GM18951 (cell line): ENCODE data around the gene TSPAN2.

ENCODE experiments used
- POLR2A ChIP-seq: IDR thresholded peaks from 4 replicates; pipeline ENCODE4 v1.6.1; 2011; ENCODE audit warnings: mild to moderate bottlenecking; ENCODE audit not compliant: insufficient read length, insufficient read depth; ENCODE audit errors: extremely low read depth
- in situ Hi-C: fragments of 300-500 bp; cut with MboI; formaldehyde crosslinking; loops from one replicate; pipeline ENCODE4 v1.12.0; 2022; ENCODE audit warnings: low sequenced_read_pairs, mixed read lengths, inconsistent platforms; ENCODE audit not compliant: unreplicated experiment

The TSPAN2 gene

DNA sequence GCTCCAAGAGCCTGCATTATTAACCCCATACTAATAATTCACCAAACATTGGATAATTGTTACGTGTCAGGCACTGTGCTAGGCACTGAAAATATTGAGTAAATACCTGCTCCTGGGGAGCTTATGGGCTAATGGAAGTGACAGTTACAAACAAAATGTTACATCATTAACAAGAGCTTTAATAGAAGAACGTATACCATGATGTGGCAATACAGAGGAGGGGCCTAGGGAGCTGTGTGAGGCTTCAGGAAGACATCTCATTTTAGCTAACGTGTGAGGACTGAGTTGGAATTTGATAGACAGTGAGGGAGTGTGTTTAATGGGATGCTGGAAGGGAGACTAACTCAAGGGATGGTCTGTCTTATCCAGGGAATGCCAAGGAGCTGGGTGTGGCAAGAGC lies 16.5 kb upstream of the TSPAN2 start:
- in situ Hi-C loops: loop anchor here (5.0 kb wide), 1 partner anchor 129 kb away; no protein-coding TSS in a partner anchor
- no peak for TF ChIP-seq POLR2A

- TF ChIP-seq POLR2A: no peak
- in situ Hi-C loops: no loop called here
These were observed 10.4 kb upstream of the TSPAN2 start for GRCh38 chr1:115099693-115100050.

- in situ Hi-C loops: no loop called here
These were observed 9.8 kb upstream of the TSPAN2 start for GRCh38 chr1:115098979-115099692.

DNA sequence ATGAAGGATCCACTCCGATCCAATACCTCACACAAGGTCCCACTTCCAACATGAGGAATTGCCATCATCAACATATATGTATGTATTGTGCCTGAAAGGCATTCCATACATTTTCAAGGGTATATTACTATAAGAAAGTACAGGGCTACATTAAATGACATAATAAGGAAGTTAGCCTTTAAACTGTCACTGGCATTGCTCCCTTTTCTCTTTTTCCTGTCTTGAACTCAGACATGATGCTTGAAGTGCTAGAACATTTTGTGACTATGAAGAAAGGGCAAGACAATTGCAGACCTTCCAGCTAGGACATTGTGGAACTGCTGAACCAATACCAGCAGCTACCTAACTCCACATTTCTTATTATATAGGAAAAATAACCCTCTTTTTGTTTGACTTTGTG lies 2.9 kb upstream of the TSPAN2 start:
- TF ChIP-seq POLR2A: no peak
- in situ Hi-C loops: no loop called here

More at GRCh38 chr1:115098979-115099692, 9.8 kb upstream of the TSPAN2 start:
- no peak for TF ChIP-seq POLR2A

DNA sequence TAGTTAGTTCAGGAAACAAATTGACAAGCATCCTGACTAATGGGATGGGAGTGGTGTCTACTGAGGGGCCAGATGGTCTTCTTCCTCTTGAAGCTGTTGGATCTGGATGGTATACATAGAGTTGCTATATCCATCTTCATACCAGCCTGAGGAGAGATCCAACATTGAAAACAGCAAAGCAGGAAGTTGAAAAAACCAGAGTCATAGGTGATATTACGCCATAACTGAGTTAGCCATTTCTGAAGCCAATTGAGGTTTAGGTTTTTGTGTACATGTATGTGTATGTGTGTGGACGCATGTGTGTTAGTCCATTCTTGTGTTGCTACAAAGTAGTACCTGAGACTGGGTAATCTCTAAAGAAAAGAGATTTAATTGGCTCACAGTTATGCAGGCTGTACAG lies 2.3 kb upstream of the TSPAN2 start:
- in situ Hi-C loops: no loop called here
- TF ChIP-seq POLR2A: no peak

DNA sequence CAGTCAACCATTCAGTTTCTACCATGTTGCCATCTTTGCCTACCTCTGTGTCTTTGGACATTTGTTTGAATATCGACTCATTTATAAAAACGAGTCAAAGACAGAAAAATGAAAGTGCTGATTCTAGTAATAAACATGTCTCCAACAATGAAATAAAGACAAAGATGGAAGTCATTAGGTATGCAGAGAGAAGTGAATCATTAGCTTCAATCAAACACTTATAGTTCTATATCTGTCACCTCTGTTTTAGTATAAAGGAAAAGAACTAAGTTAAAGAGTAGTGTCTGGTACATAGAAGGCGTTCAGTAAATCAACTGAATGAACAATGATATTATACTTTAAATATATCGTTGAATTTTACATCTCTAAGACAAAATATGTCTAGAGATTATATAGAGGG lies 1.7 kb upstream of the TSPAN2 start:
- TF ChIP-seq POLR2A: no peak
- in situ Hi-C loops: no loop called here

DNA sequence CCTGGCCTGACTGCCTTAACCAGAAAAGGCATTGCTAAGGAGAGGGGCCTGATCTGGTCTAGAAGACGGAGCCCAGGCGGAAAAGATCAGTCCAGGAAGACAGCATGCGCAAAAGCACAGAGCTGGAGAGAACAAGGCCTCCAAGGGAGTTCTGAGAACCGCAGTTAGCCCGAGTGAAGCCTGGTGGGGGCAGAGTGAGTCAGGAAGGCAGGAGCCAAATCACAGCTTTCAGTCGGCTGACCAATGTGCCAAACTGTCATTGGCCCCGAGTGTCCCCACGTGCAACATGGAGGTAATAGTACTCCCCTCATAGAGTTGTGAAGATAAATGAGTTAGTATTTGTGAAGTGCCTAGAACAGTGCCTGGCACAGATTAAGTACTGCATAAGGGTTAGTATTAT lies 1.2 kb upstream of the TSPAN2 start:
- TF ChIP-seq POLR2A: no peak
- in situ Hi-C loops: no loop called here

DNA sequence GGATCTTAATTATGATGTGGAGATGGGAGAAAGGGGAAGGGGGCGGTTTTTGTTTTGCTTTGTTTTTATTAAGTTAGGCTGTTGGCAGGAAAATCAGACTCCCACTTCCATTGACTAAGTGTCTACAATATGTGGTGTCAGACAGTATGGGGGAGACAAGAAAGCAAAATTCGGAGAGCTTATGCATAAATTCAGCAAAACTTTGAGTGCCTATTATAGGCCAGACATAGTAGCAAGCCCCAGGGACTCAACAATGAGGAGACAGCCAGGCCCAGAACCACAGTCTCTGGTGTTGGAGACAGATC lies 835 bp upstream of the TSPAN2 start:
- no peak for TF ChIP-seq POLR2A
- in situ Hi-C loops: no loop called here

DNA sequence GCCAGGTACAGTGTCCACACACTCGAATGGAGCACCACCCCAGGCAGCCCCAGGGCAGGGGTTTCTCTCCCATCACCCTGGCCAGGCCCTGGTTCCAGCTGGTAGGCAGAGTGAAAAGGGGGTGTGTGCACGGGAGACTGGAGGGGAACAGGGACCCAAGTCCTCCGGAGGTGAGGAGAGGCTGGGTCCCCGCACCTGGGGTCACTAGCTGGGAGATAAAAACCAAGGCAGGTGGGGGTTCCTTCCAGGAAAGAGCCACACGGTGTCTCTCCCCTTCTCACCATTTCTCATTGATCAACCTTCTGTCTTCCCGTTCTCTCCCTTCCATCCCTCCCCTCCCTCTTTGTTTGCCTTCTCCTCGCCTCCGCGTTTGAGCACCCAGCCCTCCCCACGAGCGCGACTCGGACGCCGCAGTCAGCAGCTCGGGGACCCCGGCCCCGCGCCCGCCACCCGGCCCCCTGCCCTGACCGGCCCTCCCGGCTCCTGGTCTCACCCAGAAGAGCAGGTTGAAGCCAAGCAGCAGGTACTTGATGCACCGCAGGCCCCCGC lies 358 bp downstream of the TSPAN2 start:
- in situ Hi-C loops: no loop called here
- TF ChIP-seq POLR2A: no peak

DNA sequence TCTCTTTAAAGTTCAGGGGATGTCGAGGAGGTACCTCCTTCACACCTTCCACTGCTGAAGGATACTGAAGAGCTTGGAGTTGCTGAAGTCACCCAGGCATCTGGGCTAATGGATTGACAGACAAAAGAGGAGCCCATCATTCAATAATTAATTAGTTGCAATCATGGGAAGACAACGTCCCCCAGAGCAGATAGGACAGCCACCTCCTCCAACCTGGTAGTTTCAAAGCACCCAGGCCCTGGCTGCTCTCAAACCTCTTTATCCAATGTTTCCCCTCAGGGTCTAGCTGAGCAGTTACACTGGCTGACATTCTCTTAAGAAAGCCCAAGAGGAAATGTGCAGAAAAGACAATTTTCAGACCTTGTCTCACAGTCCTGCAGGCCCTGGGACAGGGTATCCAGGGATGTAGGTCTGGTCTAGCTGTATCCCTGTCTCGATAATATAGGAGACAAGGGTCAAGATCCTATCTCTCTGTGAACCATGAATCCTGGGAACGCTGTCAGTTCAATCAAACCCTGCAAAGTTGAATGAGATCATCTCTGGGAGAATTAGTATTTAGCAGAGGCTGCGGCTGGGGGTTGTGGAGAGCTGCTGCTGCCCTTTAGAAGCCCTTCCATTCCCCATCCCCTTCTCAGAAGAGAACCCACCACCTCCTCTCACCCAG lies 1.1 kb downstream of the TSPAN2 start:
- in situ Hi-C loops: no loop called here

GRCh38 chr1:115086176-115086830 lies 3.0 kb downstream of the TSPAN2 start:
- in situ Hi-C loops: no loop called here

More for the DNA sequence above, 1.1 kb downstream of the TSPAN2 start:
- no peak for TF ChIP-seq POLR2A

DNA sequence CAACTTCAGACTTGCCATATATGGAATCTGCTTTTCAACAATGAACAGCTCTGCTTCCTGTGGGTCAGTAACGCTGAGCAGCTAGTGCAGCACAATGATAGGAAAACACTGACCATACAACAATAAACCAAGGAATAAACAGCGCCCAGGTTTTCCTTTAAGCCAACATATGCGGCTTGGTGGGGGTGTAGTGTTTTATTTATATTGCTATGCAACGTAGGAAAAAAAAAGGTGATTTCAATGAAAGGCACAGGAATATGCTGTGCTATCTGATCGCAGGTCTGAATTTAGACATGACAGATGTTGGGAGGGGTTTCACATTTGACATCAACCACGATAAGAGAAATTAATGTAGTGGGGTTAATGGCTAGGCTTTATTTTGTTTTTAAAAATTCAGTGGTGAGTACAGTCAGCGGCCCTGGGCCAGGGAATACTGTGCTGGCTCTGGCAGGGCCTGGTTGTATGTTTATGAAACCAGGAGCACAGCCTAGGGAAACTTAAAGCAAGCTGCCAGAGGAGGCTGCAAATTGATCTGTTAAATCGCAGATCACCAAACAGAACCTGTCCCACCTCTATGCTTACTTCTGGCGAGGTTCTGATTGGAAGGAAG lies 4.3 kb downstream of the TSPAN2 start:
- in situ Hi-C loops: no loop called here
- no peak for TF ChIP-seq POLR2A

More at GRCh38 chr1:115086176-115086830, 3.0 kb downstream of the TSPAN2 start:
- no peak for TF ChIP-seq POLR2A

- TF ChIP-seq POLR2A: no peak
- in situ Hi-C loops: no loop called here
These were observed 6.4 kb downstream of the TSPAN2 start for GRCh38 chr1:115082949-115083348.
